ENCODE data around the gene POLR2J2. TPM values are rescaled to one million over a fixed set of nuclear protein-coding genes. Genes with fewer than 3 reads are reported as not detected.
"Not testable (repeated sequence)": the region's sequence is repeated elsewhere in the genome, so short reads cannot be mapped to it uniquely, and the experiment has no call there.

Gene POLR2J2
- total RNA-seq, 6 experiments from 2014 or later = 6.3 to 8.4 (median 7.6) TPM

DNA sequence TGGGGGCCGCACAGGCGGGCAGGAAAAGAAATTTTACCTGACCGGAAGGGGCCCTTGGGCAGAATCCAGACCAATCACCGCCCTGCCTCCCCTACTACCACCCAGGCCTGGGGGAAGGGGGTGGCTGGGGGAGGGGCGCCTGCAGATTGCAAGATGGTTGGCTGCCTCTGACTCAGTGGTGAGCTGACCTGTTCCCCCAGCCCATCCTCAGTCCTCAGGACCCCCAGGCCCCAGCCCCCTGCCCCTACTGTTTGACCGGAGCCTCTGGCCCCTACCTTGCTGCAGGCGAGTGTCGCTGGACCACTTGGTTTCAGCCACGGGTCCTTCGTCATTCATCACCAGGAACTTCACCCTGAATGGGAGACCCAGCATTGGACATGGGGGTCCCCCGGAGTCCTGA is 32.6 kb downstream of the POLR2J2 start:
- H3K36me3 Mint-ChIP-seq (ENCODE audit: low read depth); H3K27ac Mint-ChIP-seq; H3K27me3 Mint-ChIP-seq (ENCODE audit: insufficient read depth); H3K9me3 Mint-ChIP-seq; H3K4me3 Mint-ChIP-seq; DNase-seq; H3K4me1 Mint-ChIP-seq (ENCODE audit: low read depth): not testable (repeated sequence)

DNA sequence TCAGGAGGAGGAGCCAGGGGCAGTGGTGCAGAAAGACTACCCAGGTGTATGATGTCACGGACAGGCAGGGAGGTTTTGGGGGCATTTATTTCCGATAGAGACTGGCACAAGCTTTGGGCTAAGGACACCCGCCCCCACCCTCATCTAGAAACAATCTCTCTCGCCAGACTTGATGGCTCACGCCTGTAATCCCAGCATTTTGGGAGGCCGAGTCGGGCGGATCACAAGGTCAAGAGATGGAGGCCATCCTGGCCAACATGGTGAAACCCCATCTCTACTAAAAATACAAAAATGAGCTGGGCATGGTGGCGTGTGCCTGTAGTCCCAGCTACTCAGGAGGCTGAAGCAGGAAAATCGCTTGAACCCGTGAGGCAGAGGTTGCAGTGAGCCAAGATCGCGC is 34.5 kb downstream of the POLR2J2 start:
- not testable (repeated sequence) for H3K9me3 Mint-ChIP-seq; H3K4me1 Mint-ChIP-seq (ENCODE audit: low read depth); H3K36me3 Mint-ChIP-seq (ENCODE audit: low read depth); H3K4me3 Mint-ChIP-seq; H3K27ac Mint-ChIP-seq; DNase-seq; H3K27me3 Mint-ChIP-seq (ENCODE audit: insufficient read depth)

DNA sequence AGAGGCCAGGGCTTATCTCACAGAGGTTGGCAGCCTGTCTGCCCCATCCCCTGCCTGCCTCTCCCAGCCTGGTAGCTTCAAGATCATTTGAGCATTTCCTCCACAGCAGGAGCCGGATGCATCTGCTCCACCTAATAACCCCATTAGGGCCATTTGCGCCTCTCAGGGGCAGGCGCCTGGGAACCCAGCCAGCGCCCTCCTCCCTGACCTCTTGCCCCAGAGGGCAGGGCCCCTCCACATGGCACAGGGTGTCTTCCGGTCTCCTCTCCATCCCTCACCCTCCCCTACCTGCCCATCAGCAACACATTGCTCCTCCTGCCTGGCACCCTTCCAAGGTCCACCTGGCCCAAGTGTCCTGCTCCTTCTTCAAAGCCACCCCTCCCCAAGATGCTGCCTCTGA is 36.1 kb downstream of the POLR2J2 start:
- not testable (repeated sequence) for H3K36me3 Mint-ChIP-seq (ENCODE audit: low read depth); H3K9me3 Mint-ChIP-seq; H3K27me3 Mint-ChIP-seq (ENCODE audit: insufficient read depth); DNase-seq; H3K27ac Mint-ChIP-seq; H3K4me1 Mint-ChIP-seq (ENCODE audit: low read depth); H3K4me3 Mint-ChIP-seq

- not testable (repeated sequence) for H3K4me3 Mint-ChIP-seq; H3K27ac Mint-ChIP-seq; H3K36me3 Mint-ChIP-seq (ENCODE audit: low read depth); H3K27me3 Mint-ChIP-seq (ENCODE audit: insufficient read depth); H3K9me3 Mint-ChIP-seq; H3K4me1 Mint-ChIP-seq (ENCODE audit: low read depth); DNase-seq
These were observed 37.2 kb downstream of the POLR2J2 start for GRCh38 chr7:102634299-102634698.

- H3K4me1 Mint-ChIP-seq (ENCODE audit: low read depth); H3K9me3 Mint-ChIP-seq; H3K27ac Mint-ChIP-seq; DNase-seq; H3K36me3 Mint-ChIP-seq (ENCODE audit: low read depth); H3K27me3 Mint-ChIP-seq (ENCODE audit: insufficient read depth); H3K4me3 Mint-ChIP-seq: not testable (repeated sequence)
These were observed 40.8 kb downstream of the POLR2J2 start for GRCh38 chr7:102630622-102631021.

DNA sequence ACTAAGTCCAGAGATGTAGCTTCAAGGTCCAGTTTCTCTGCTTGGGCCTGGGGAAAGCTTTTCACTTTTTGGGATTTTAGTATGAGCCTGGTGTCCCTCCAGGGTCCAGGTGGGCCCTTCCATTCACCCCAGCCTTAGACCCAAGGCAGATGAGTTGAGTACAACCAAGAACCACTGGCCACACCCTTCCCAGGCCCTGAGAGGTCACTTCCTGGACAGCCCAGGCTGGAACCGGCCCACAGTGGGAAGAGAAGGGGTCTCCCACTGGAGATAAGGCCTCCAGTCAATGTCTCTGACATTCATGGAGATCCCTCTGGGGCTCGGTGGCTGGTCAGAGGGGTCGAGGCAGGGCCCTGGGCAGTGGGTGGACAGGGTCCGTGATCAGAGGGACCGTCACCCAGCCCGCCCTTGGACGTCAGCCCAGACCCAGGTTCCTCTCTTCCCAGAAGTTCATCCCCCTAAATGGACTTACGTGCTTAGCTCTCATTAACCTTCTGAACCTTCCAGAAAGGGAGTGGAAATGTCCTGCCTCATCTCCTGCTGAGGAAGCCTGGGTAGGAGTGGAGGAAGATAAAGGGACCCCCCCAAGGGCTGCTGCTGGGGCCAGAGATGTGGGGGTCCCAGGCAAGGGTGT is 44.1 kb downstream of the POLR2J2 start:
- H3K9me3 Mint-ChIP-seq; DNase-seq; H3K27me3 Mint-ChIP-seq (ENCODE audit: insufficient read depth): not testable (repeated sequence)

DNA sequence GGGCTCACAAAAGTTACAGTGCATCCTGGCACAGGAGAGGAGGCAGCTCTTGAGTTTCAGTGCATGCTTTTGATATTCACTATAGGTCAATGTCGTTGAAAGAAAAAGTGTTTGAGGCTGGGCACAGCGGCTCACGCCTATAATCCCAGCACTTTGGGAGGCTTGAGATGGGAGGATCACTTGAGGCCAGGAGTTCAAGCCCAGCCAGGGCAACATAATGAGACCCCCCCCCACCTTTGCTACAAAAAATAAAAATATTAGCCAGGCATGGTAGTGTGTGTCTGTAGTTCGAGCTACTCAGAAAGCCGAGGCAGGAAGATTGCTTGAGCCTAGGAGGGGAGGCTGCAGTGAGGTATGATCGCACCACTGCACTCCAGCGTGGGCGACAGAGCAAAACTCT is 53.3 kb downstream of the POLR2J2 start:
- H3K27me3 Mint-ChIP-seq (ENCODE audit: insufficient read depth); H3K4me3 Mint-ChIP-seq; H3K9me3 Mint-ChIP-seq: not testable (repeated sequence)

More for the DNA sequence above, 44.1 kb downstream of the POLR2J2 start:
- H3K36me3 Mint-ChIP-seq (ENCODE audit: low read depth); H3K4me1 Mint-ChIP-seq (ENCODE audit: low read depth); H3K27ac Mint-ChIP-seq; H3K4me3 Mint-ChIP-seq: not testable (repeated sequence)

GRCh38 chr7:102616507-102617125 is 54.8 kb downstream of the POLR2J2 start, which contains the start of gene RASA4:
RASA4 (minus strand) TSS chr7:102616756; CDS start chr7:102616689, 67 bp downstream.
- peak within 1 kb of the TSS; percentile 34; the same call in 1 of the 2 replicates for H3K4me3 Mint-ChIP-seq
- DNase-seq = peak; percentile 0
- H3K27me3 Mint-ChIP-seq (ENCODE audit: insufficient read depth); H3K9me3 Mint-ChIP-seq; H3K27ac Mint-ChIP-seq; H3K4me1 Mint-ChIP-seq (ENCODE audit: low read depth); H3K36me3 Mint-ChIP-seq (ENCODE audit: low read depth): not testable (repeated sequence)

More for the DNA sequence above, 53.3 kb downstream of the POLR2J2 start:
- not testable (repeated sequence) for H3K27ac Mint-ChIP-seq; H3K4me1 Mint-ChIP-seq (ENCODE audit: low read depth); DNase-seq; H3K36me3 Mint-ChIP-seq (ENCODE audit: low read depth)

Other genes starting within 250 kb of the POLR2J2 start
- 10 to 100 TPM; 49.4 to 72.5 (median 54.9) TPM for gene ORAI2, start 238.1 kb downstream of the POLR2J2 start, total RNA-seq (2021; fragmentation: NEBNext Ultra II Directional; extraction: Animal tissue kit (Norgen Biotek cat#: 25700))
- 10 to 100 TPM in 3 of 6 experiments, 1 to 10 TPM in 3; 9.6 to 11.0 (median 10.0) TPM for gene ALKBH4, start 206.8 kb downstream of the POLR2J2 start, total RNA-seq (2021; fragmentation: NEBNext Ultra II Directional; extraction: Animal tissue kit (Norgen Biotek cat#: 25700))
- 10 to 100 TPM; 19.4 to 28.2 (median 23.0) TPM for gene LRWD1, start 206.7 kb downstream of the POLR2J2 start, total RNA-seq (2021; fragmentation: NEBNext Ultra II Directional; extraction: Animal tissue kit (Norgen Biotek cat#: 25700))
- 10 to 100 TPM; 61.8 to 76.5 (median 66.0) TPM for gene POLR2J, start 192.7 kb downstream of the POLR2J2 start, total RNA-seq (2021; fragmentation: NEBNext Ultra II Directional; extraction: Animal tissue kit (Norgen Biotek cat#: 25700))
- gene RASA4B, start 153.9 kb downstream of the POLR2J2 start, total RNA-seq (2021; fragmentation: NEBNext Ultra II Directional; extraction: Animal tissue kit (Norgen Biotek cat#: 25700)) = 10 to 100 TPM; 16.4 to 26.2 (median 20.2) TPM
- gene UPK3BL2, start 128.0 kb downstream of the POLR2J2 start, total RNA-seq (2021; fragmentation: NEBNext Ultra II Directional; extraction: Animal tissue kit (Norgen Biotek cat#: 25700)) = 1 to 10 TPM; 6.0 to 9.8 (median 7.6) TPM
- not detected for gene SPDYE2, start 120.4 kb downstream of the POLR2J2 start, total RNA-seq (2021; fragmentation: NEBNext Ultra II Directional; extraction: Animal tissue kit (Norgen Biotek cat#: 25700))
- 10 to 100 TPM; 18.4 to 31.6 (median 20.1) TPM for gene POLR2J3, start 99.1 kb downstream of the POLR2J2 start, total RNA-seq (2021; fragmentation: NEBNext Ultra II Directional; extraction: Animal tissue kit (Norgen Biotek cat#: 25700))
- gene RASA4, start 54.9 kb downstream of the POLR2J2 start, total RNA-seq (2021; fragmentation: NEBNext Ultra II Directional; extraction: Animal tissue kit (Norgen Biotek cat#: 25700)) = 10 to 100 TPM; 53.9 to 79.9 (median 55.9) TPM
- 10 to 100 TPM in 4 of 6 experiments, 1 to 10 TPM in 2; 3.6 to 14.3 (median 10.9) TPM for gene UPK3BL1, start 28.9 kb downstream of the POLR2J2 start, total RNA-seq (2021; fragmentation: NEBNext Ultra II Directional; extraction: Animal tissue kit (Norgen Biotek cat#: 25700))
- gene SPDYE2B, start 21.3 kb downstream of the POLR2J2 start, total RNA-seq (2021; fragmentation: NEBNext Ultra II Directional; extraction: Animal tissue kit (Norgen Biotek cat#: 25700)) = not detected
- gene FAM185A, start 77.3 kb upstream of the POLR2J2 start, total RNA-seq (2021; fragmentation: NEBNext Ultra II Directional; extraction: Animal tissue kit (Norgen Biotek cat#: 25700)) = 1 to 10 TPM; 3.8 to 5.6 (median 4.3) TPM
- gene LRRC17, start 241.3 kb upstream of the POLR2J2 start, total RNA-seq (2021; fragmentation: NEBNext Ultra II Directional; extraction: Animal tissue kit (Norgen Biotek cat#: 25700)) = 10 to 100 TPM in 2 of 6 experiments, 1 to 10 TPM in 4; 4.2 to 48.2 (median 4.8) TPM

Data from HFFc6 (cell line).